ENCODE measurements around the gene HS3ST4. TPM values are rescaled to one million over a fixed set of nuclear protein-coding genes. Genes with fewer than 3 reads are reported as not detected.

Gene HS3ST4
- total RNA-seq, 4 donors from 2014 or later: 0.15 to 4.6 (median 0.37) TPM

- no peak for TF ChIP-seq CTCF (IDR thresholded peaks at IDR 0.05)
- TF ChIP-seq POLR2A (IDR thresholded peaks at IDR 0.05): no peak
- intact Hi-C loops (cut with DNase I): no loop called here
- no peak for DNase-seq
- H3K4me1 ChIP-seq: no peaks in the 10 kb centered on the region
- H3K27me3 ChIP-seq: no peaks in the 10 kb centered on the region
- H3K9me3 ChIP-seq: no peaks in the 10 kb centered on the region
- no peaks in the 10 kb centered on the region for H3K36me3 ChIP-seq
- H3K4me3 ChIP-seq: no peak overlapping the region
- 76 to 88% methylated on average over 15 of the region's 15 CpGs for WGBS, 2 donors
- H3K27ac ChIP-seq: no peak overlapping the region
These were observed 37.6 kb downstream of the HS3ST4 start for GRCh38 chr16:25729188-25729915.

GRCh38 chr16:25730396-25730795 is 38.6 kb downstream of the HS3ST4 start:
- TF ChIP-seq POLR2A (IDR thresholded peaks at IDR 0.05) (no peak), CTCF (IDR thresholded peaks at IDR 0.05) (no peak)
- Histone ChIP-seq H3K36me3 (no peaks in the 10 kb centered on the region), H3K27me3 (no peaks in the 10 kb centered on the region), H3K4me3 (no peak overlapping the region), H3K27ac (no peak overlapping the region), H3K9me3 (no peaks in the 10 kb centered on the region), H3K4me1 (no peaks in the 10 kb centered on the region)
- intact Hi-C loops (cut with DNase I): loop anchor here (10.0 kb wide), 1 partner anchor 644 kb away; no protein-coding TSS in a partner anchor
- no peak for DNase-seq
- WGBS, 2 donors: 58 to 75% methylated on average over 3 of the region's 3 CpGs

GRCh38 chr16:25734430-25735385 is 42.9 kb downstream of the HS3ST4 start:
- no peaks in the 10 kb centered on the region for H3K4me1 ChIP-seq
- no peaks in the 10 kb centered on the region for H3K36me3 ChIP-seq
- H3K27ac ChIP-seq: no peak overlapping the region
- 13 to 20% methylated on average over 1 to 2 of the region's 2 CpGs for WGBS, 2 donors
- intact Hi-C loops (cut with DNase I): loop anchor here (10.0 kb wide), 1 partner anchor 640 kb away; no protein-coding TSS in a partner anchor
- H3K9me3 ChIP-seq: no peaks in the 10 kb centered on the region
- no peak for DNase-seq
- TF ChIP-seq POLR2A (IDR thresholded peaks at IDR 0.05) (no peak), CTCF (IDR thresholded peaks at IDR 0.05) (no peak)
- H3K27me3 ChIP-seq: no peaks in the 10 kb centered on the region
- H3K4me3 ChIP-seq: no peak overlapping the region

GRCh38 chr16:25735645-25736044 is 43.9 kb downstream of the HS3ST4 start:
- Histone ChIP-seq H3K9me3 (no peaks in the 10 kb centered on the region), H3K4me3 (no peak overlapping the region), H3K27ac (no peak overlapping the region), H3K27me3 (no peaks in the 10 kb centered on the region), H3K36me3 (no peaks in the 10 kb centered on the region), H3K4me1 (no peaks in the 10 kb centered on the region)
- TF ChIP-seq POLR2A (IDR thresholded peaks at IDR 0.05) (no peak), CTCF (IDR thresholded peaks at IDR 0.05) (no peak)
- 60 to 100% methylated on average over 1 of the region's 1 CpG for whole genome bisulfite sequencing, 2 donors
- DNase-seq: no peak
- intact Hi-C loops (cut with DNase I): loop anchor here (10.0 kb wide), 1 partner anchor 639 kb away; no protein-coding TSS in a partner anchor

Data from esophagus squamous epithelium (tissue), 5 donors.